ENCODE measurements around the gene SLIT1.

Gene SLIT1

GRCh38 chr10:97207756-97208346 lies 22.1 kb upstream of the SLIT1 start:
- TF ChIP-seq, protein P1, sequence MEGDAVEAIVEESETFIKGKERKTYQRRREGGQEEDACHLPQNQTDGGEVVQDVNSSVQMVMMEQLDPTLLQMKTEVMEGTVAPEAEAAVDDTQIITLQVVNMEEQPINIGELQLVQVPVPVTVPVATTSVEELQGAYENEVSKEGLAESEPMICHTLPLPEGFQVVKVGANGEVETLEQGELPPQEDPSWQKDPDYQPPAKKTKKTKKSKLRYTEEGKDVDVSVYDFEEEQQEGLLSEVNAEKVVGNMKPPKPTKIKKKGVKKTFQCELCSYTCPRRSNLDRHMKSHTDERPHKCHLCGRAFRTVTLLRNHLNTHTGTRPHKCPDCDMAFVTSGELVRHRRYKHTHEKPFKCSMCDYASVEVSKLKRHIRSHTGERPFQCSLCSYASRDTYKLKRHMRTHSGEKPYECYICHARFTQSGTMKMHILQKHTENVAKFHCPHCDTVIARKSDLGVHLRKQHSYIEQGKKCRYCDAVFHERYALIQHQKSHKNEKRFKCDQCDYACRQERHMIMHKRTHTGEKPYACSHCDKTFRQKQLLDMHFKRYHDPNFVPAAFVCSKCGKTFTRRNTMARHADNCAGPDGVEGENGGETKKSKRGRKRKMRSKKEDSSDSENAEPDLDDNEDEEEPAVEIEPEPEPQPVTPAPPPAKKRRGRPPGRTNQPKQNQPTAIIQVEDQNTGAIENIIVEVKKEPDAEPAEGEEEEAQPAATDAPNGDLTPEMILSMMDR (IDR thresholded peaks at IDR 0.05; ENCODE audit: low read depth, low read length): no peak
- H3K36me3 ChIP-seq: no peaks in the 10 kb centered on the region
- no peak for DNase-seq

GRCh38 chr10:97207131-97207530 lies 21.4 kb upstream of the SLIT1 start:
- DNase-seq: no peak
- H3K36me3 ChIP-seq: no peaks in the 10 kb centered on the region
- H3K27ac ChIP-seq: no peak overlapping the region
- H3K4me3 ChIP-seq (ENCODE audit: low read depth, low read length): no peak overlapping the region
- no peaks in the 10 kb centered on the region for H3K9me3 ChIP-seq (ENCODE audit: severe bottlenecking)
- TF ChIP-seq, protein P1 (IDR thresholded peaks at IDR 0.05; ENCODE audit: low read depth, low read length): no peak
- no peaks in the 10 kb centered on the region for H3K27me3 ChIP-seq (ENCODE audit: insufficient read depth, low read depth, severe bottlenecking)

More at GRCh38 chr10:97207756-97208346, 22.1 kb upstream of the SLIT1 start:
- no peak overlapping the region for H3K27ac ChIP-seq
- H3K27me3 ChIP-seq (ENCODE audit: insufficient read depth, low read depth, severe bottlenecking): no peaks in the 10 kb centered on the region
- H3K9me3 ChIP-seq (ENCODE audit: severe bottlenecking): no peaks in the 10 kb centered on the region
- H3K4me3 ChIP-seq (ENCODE audit: low read depth, low read length): no peak overlapping the region

DNA sequence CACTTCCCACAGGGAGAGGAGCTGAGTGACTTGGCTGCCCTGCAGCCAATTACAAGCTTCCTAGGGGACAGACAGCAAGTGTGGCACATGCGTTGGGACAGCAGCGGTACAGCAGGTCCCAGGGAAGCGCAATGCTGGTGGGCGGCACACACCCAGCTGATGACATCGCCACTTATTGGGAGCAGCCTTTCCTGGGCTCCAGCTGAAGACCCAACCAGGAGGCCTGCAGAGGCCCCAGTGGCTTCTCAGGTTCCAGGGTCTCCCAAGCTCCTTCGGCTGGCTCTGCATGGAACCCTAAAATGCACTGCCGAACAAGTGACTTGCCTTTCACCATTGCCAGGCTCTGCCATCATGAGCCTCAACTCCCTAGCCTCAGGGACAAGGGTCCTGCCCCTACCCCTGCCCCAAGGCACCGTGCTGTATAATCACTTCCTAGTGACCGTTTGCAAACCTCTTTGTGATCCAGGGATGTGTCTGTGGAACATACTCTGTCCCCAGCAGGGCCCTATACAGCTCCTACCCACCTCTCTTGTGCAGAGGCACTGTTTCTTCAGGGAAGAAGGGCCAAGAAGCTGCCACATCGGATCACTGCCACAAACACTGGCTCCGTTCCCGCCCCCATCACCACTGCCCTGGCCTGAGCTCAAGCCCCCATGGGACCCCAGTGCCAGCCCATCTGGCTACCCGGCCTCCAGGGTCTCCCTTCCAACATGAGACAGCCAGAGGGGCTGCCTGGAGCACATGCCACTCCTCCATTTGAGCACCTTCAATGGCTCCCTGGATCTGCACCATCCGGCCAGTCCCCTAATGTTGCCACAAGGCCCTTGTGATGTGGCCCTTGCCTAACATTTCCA lies 19.3 kb upstream of the SLIT1 start:
- Histone ChIP-seq H3K27me3 (ENCODE audit: insufficient read depth, low read depth, severe bottlenecking) (no peaks in the 10 kb centered on the region), H3K27ac (no peak overlapping the region), H3K4me3 (ENCODE audit: low read depth, low read length) (no peak overlapping the region), H3K9me3 (ENCODE audit: severe bottlenecking) (no peaks in the 10 kb centered on the region), H3K36me3 (no peaks in the 10 kb centered on the region)
- TF ChIP-seq, protein P1 (IDR thresholded peaks at IDR 0.05; ENCODE audit: low read depth, low read length): no peak
- DNase-seq: no peak

GRCh38 chr10:97203220-97203619 lies 17.5 kb upstream of the SLIT1 start:
- Histone ChIP-seq H3K4me3 (ENCODE audit: low read depth, low read length) (no peak overlapping the region), H3K36me3 (no peaks in the 10 kb centered on the region), H3K27ac (no peak overlapping the region), H3K9me3 (ENCODE audit: severe bottlenecking) (no peaks in the 10 kb centered on the region), H3K27me3 (ENCODE audit: insufficient read depth, low read depth, severe bottlenecking) (no peaks in the 10 kb centered on the region)
- DNase-seq: no peak
- TF ChIP-seq, protein P1 (IDR thresholded peaks at IDR 0.05; ENCODE audit: low read depth, low read length): no peak

DNA sequence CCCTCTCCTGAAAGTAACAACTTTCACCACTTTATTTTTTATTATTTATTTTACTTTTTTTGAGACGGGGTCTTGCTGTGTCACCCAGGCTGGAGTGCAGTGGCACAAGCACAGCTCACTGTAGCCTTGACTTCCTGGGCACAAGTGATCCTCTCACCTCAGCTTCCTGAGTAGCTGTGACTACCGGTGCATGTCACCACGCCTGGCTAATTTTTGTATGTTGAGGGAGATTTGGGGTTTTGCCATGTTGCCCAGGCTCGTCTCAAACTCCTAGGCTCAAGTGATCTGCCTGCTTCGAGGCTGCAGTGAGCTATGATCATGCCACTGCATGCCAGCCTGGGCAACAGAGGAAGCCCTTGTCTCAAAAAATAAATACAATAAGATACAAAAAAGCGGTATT lies 14.9 kb upstream of the SLIT1 start:
- Histone ChIP-seq H3K36me3 (no peaks in the 10 kb centered on the region), H3K9me3 (ENCODE audit: severe bottlenecking) (no peaks in the 10 kb centered on the region), H3K27me3 (ENCODE audit: insufficient read depth, low read depth, severe bottlenecking) (no peaks in the 10 kb centered on the region), H3K27ac (no peak overlapping the region), H3K4me3 (ENCODE audit: low read depth, low read length) (no peak overlapping the region)
- DNase-seq: no peak
- TF ChIP-seq, protein P1 (IDR thresholded peaks at IDR 0.05; ENCODE audit: low read depth, low read length): no peak

All from WERI-Rb-1 (cell line).